ENCODE results near the gene RAP1GAP. TPM values are rescaled to one million over a fixed set of nuclear protein-coding genes. Genes with fewer than 3 reads are reported as not detected.

The RAP1GAP gene
- total and polyA plus RNA-seq, 9 of the 15 experiments (the other 6 are each of a cell fraction or from before 2014, with no cell fraction given) = 0.29 to 30.2 (median 19.2) TPM

GRCh38 chr1:21586846-21587601 is 82.1 kb downstream of the RAP1GAP start (continued):
- TF ChIP-seq RAD21 (CRISPR knock-in tag; conservative IDR thresholded peaks at IDR 0.05 in 1 of 2, IDR thresholded peaks at IDR 0.05 in 1 of 2) (peak in 1 of 2 experiments; percentile 29; a peak in 2 of 4 replicates), BRF2 (IDR thresholded peaks at IDR 0.05; ENCODE audit: borderline replicate concordance, insufficient read depth, insufficient read length) (no peak), ZBTB17 (CRISPR knock-in tag; IDR thresholded peaks at IDR 0.05) (no peak), TEAD4 (IDR thresholded peaks at IDR 0.05; ENCODE audit: low read length) (no peak), TEAD4 (CRISPR knock-in tag; IDR thresholded peaks at IDR 0.05; ENCODE audit: borderline replicate concordance) (peak; percentile 58; the same call in 1 of the 2 replicates), ZNF253 (CRISPR knock-in tag; conservative IDR thresholded peaks at IDR 0.05) (no peak), VEZF1 (CRISPR knock-in tag; IDR thresholded peaks at IDR 0.05) (peak; percentile 70), RREB1 (CRISPR knock-in tag; IDR thresholded peaks at IDR 0.05) (no peak), ZKSCAN8 (CRISPR knock-in tag; IDR thresholded peaks at IDR 0.05) (no peak), OTX1 (CRISPR knock-in tag; IDR thresholded peaks at IDR 0.05) (no peak), FOXA3 (CRISPR knock-in tag; conservative IDR thresholded peaks at IDR 0.05 in 1 of 2, IDR thresholded peaks at IDR 0.05 in 1 of 2) (peak in 1 of 2 experiments; percentile 58; a peak in 1 of 4 replicates), JUN (IDR thresholded peaks at IDR 0.05; ENCODE audit: borderline replicate concordance, low read depth, low read length) (peak; percentile 80; the same call in 1 of the 2 replicates), JUN (CRISPR knock-in tag; IDR thresholded peaks at IDR 0.05; ENCODE audit: borderline replicate concordance) (peak; percentile 67; the same call in 1 of the 2 replicates), ZFX (CRISPR knock-in tag; IDR thresholded peaks at IDR 0.05) (peak; percentile 62), TAF7 (tag; IDR thresholded peaks at IDR 0.05) (no peak), CBFA2T3 (IDR thresholded peaks at IDR 0.05) (no peak)

Measured in K562 (cell line).